ENCODE data around the gene RPS26.

DNA sequence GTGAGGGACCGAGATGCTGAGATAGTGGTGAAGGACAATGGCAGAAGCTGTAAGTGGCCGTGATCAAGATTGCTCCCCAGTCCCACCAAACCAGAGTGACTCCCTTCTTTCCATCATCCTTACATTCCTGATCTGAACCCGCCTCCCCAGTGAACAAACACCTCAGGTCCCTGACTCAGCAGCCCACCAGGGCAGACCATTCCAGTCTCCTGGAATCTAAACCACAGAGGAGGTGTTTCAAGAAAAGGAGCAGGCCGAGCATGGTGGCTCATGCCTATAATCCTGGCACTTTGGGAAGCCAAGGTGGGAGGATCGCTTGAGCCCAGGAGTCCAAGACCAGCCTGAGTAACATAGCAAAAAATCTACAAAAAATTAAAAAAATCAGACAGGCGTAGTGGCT lies 44.9 kb downstream of the RPS26 start:
- TF ChIP-seq, protein P1, sequence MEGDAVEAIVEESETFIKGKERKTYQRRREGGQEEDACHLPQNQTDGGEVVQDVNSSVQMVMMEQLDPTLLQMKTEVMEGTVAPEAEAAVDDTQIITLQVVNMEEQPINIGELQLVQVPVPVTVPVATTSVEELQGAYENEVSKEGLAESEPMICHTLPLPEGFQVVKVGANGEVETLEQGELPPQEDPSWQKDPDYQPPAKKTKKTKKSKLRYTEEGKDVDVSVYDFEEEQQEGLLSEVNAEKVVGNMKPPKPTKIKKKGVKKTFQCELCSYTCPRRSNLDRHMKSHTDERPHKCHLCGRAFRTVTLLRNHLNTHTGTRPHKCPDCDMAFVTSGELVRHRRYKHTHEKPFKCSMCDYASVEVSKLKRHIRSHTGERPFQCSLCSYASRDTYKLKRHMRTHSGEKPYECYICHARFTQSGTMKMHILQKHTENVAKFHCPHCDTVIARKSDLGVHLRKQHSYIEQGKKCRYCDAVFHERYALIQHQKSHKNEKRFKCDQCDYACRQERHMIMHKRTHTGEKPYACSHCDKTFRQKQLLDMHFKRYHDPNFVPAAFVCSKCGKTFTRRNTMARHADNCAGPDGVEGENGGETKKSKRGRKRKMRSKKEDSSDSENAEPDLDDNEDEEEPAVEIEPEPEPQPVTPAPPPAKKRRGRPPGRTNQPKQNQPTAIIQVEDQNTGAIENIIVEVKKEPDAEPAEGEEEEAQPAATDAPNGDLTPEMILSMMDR (conservative IDR thresholded peaks at IDR 0.05; ENCODE audit: low read length), result no peak
- TF ChIP-seq EZH2phosphoT487 (IDR thresholded peaks at IDR 0.05; ENCODE audit: borderline replicate concordance, low read depth, low read length), result no peak
